K562 (cell line): ENCODE data around the gene ANKRD34A. TPM values are rescaled to one million over a fixed set of nuclear protein-coding genes. Genes with fewer than 3 reads are reported as not detected.

Experiments used
- C11orf30 ChIP-seq: fragments of 450-650 bp; IDR thresholded peaks from 2 replicates; pipeline ENCODE4 v1.6.1; 2016; ENCODE audit warnings: low read depth, mild to moderate bottlenecking
- CHCHD3 ChIP-seq: fragments of 250-450 bp; sonication (Bioruptor Pico); IDR thresholded peaks from 2 replicates; pipeline ENCODE4 v2.1.2; 2022; ENCODE audit warnings: mild to moderate bottlenecking
- DMBX1 ChIP-seq: fragments of 250-450 bp; sonication (Bioruptor Pico); IDR thresholded peaks from 2 replicates; pipeline ENCODE4 v1.8.0; 2022; ENCODE audit warnings: inconsistent platforms, mild to moderate bottlenecking, moderate library complexity, borderline replicate concordance
- PHF8 ChIP-seq: fragments of 200-600 bp; sonication (generic); IDR thresholded peaks from 2 replicates; pipeline ENCODE4 v1.6.1; 2012; ENCODE audit warnings: mixed run types, mild to moderate bottlenecking, inconsistent platforms, low read length, moderate library complexity, borderline replicate concordance
- SIN3A ChIP-seq, 2 experiments: fragments of 150-350 bp in 1 of 2; IDR thresholded peaks; 2 replicates each; pipeline ENCODE4 v1.6.1; 2011 to 2016; ENCODE audit warnings: borderline replicate concordance in 2 of 2, low read depth in 2 of 2, low read length in 2 of 2, mild to moderate bottlenecking in 2 of 2, moderate library complexity in 2 of 2; ENCODE audit not compliant: control insufficient read depth in 1 of 2
- SMAD4 ChIP-seq: fragments of 250-450 bp; sonication (Bioruptor Pico); conservative IDR thresholded peaks from 2 replicates; pipeline ENCODE4 v1.8.0; 2021; ENCODE audit warnings: inconsistent platforms, mild to moderate bottlenecking, moderate library complexity
- SMARCB1 ChIP-seq: IDR thresholded peaks from 2 replicates; pipeline ENCODE4 v1.6.1; 2011; ENCODE audit warnings: improper control_type of control experiment, low read depth; ENCODE audit not compliant: insufficient read length
- SNRNP70 ChIP-seq: fragments of 200-400 bp; formaldehyde crosslinking; optimal IDR thresholded peaks from 2 replicates; pipeline ENCODE3; 2017; ENCODE audit warnings: low read depth, low read length
- TAL1 ChIP-seq: fragments of 450-650 bp; IDR thresholded peaks from 2 replicates; pipeline ENCODE4 v1.6.1; 2016; ENCODE audit warnings: mild to moderate bottlenecking
- TEAD2 ChIP-seq: fragments of 450-650 bp; IDR thresholded peaks from 2 replicates; pipeline ENCODE4 v1.6.1; 2016; ENCODE audit warnings: missing genetic modification characterization, control low read depth, missing compliant biosample characterization
- TRIM28 ChIP-seq: fragments of 450-650 bp; IDR thresholded peaks from 2 replicates; pipeline ENCODE4 v1.6.1; 2017
- YBX1 ChIP-seq: fragments of 450-650 bp; IDR thresholded peaks from 2 replicates; pipeline ENCODE4 v1.7.1; 2016; ENCODE audit warnings: mild to moderate bottlenecking
- ZNF354B ChIP-seq: fragments of 250-450 bp; sonication (Bioruptor Pico); IDR thresholded peaks from 2 replicates; pipeline ENCODE4 v1.4.0; 2020
- ZNF780A ChIP-seq: fragments of 250-450 bp; sonication (Bioruptor Pico); IDR thresholded peaks from 2 replicates; pipeline ENCODE4 v1.5.0; 2021; ENCODE audit warnings: mild to moderate bottlenecking
- polyA plus RNA-seq, 8 experiments: library from polyadenylated mRNA; depleted of rRNA in 4 of 8; stranded (reverse) in 5 of 8; unstranded in 3 of 8; fragments of >200 nt; fragmentation: Nextera tagmentation in 2 of 8; fragmentation: Illumina TruSeq in 1 of 8; extraction: Ambion mirVana in 2 of 8; extraction: Trizol in 1 of 8; gene quantifications; 2 replicates each; pipeline versions ENCODE4 v1.2.1 to v1.2.3, GENCODE V29; 2011 to 2014; ENCODE audit warnings: inconsistent platforms in 1 of 8, missing spikeins in 1 of 8
- total RNA-seq, 7 experiments: library from RNA; depleted of rRNA in 6 of 7; stranded (reverse); fragments of >200 nt in 6 of 7; fragmentation: Illumina TruSeq in 2 of 7; extraction: Trizol in 2 of 7; gene quantifications; 2 replicates each; pipeline versions ENCODE4 v1.2.1 to v1.2.3, GENCODE V29; 2011 to 2021; ENCODE audit warnings: low replicate concordance in 1 of 7
- TF ChIP-seq, protein P1 (sequence below): fragments of 200-800 bp; sonication (Bioruptor generic); IDR thresholded peaks from 2 replicates; pipeline ENCODE4 v1.6.1; 2016; ENCODE audit warnings: missing genetic modification characterization, missing compliant biosample characterization
- TF ChIP-seq, protein P2 (sequence below): IDR thresholded peaks from 2 replicates; pipeline ENCODE4 v1.6.1; 2014; ENCODE audit warnings: antibody characterized with exemption
- TF ChIP-seq, protein P3 (sequence below): fragments of 200-400 bp; formaldehyde crosslinking; IDR thresholded peaks from 2 replicates; pipeline ENCODE4 v1.6.1; 2017; ENCODE audit warnings: mild to moderate bottlenecking, low read depth, low read length, moderate library complexity
- TF ChIP-seq, protein P4 (sequence below): fragments of 450-650 bp; formaldehyde crosslinking; IDR thresholded peaks from 2 replicates; pipeline ENCODE4 v1.4.0; 2022; ENCODE audit warnings: mild to moderate bottlenecking, moderate library complexity

ANKRD34A gene
- total and polyA plus RNA-seq, 9 of the 15 experiments (the other 6 are each of a cell fraction or from before 2014, with no cell fraction given), result 0.06 to 1.6 (median 0.43) TPM

DNA sequence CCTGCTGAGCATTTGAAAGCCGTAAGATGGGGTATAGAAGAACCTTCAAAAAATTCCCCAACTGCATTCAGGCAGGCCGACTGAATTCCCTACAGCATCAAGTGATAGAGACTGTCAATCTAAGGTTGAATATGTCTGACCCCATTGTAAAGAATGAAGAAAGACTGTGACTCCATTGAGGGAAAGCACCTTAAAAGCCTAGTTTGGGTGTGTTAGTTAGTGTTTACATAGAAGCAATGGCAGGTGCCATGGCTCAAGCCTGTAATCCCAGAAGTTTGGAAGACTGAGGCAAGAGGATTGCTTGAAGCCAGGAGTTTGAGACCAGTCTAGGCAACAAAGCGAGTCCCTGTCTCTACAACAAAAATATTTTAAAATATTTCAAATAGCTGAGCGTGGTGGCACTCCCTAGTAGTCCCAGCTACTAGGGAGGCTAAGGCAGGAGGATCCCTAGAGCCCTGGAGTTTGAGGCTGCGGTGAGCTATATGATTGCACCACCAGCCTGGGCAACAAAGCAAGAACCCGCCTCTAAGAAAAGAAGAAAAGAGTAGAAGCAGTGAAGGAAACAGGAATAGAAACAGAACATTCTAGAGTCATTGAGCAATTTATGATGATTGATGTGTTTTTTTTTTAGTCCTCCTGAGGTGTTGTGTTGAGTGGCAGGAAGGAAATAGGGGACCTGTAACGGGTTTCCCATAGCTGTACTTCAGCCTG lies 15.5 kb upstream of the ANKRD34A start (continued):
- TF ChIP-seq, protein P1, sequence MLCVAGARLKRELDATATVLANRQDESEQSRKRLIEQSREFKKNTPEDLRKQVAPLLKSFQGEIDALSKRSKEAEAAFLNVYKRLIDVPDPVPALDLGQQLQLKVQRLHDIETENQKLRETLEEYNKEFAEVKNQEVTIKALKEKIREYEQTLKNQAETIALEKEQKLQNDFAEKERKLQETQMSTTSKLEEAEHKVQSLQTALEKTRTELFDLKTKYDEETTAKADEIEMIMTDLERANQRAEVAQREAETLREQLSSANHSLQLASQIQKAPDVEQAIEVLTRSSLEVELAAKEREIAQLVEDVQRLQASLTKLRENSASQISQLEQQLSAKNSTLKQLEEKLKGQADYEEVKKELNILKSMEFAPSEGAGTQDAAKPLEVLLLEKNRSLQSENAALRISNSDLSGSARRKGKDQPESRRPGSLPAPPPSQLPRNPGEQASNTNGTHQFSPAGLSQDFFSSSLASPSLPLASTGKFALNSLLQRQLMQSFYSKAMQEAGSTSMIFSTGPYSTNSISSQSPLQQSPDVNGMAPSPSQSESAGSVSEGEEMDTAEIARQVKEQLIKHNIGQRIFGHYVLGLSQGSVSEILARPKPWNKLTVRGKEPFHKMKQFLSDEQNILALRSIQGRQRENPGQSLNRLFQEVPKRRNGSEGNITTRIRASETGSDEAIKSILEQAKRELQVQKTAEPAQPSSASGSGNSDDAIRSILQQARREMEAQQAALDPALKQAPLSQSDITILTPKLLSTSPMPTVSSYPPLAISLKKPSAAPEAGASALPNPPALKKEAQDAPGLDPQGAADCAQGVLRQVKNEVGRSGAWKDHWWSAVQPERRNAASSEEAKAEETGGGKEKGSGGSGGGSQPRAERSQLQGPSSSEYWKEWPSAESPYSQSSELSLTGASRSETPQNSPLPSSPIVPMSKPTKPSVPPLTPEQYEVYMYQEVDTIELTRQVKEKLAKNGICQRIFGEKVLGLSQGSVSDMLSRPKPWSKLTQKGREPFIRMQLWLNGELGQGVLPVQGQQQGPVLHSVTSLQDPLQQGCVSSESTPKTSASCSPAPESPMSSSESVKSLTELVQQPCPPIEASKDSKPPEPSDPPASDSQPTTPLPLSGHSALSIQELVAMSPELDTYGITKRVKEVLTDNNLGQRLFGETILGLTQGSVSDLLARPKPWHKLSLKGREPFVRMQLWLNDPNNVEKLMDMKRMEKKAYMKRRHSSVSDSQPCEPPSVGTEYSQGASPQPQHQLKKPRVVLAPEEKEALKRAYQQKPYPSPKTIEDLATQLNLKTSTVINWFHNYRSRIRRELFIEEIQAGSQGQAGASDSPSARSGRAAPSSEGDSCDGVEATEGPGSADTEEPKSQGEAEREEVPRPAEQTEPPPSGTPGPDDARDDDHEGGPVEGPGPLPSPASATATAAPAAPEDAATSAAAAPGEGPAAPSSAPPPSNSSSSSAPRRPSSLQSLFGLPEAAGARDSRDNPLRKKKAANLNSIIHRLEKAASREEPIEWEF, result peak; percentile 75
- TF ChIP-seq YBX1, result no peak
- no peak for TF ChIP-seq SNRNP70
- TF ChIP-seq TAL1, result no peak
- TF ChIP-seq SIN3A (IDR thresholded peaks at IDR 0.05; ENCODE audit: borderline replicate concordance in 2 of 2, control insufficient read depth in 1 of 2, low read depth in 2 of 2, low read length in 2 of 2), result no peak; a peak in 1 of 4 replicates
- no peak for TF ChIP-seq CHCHD3 (CRISPR knock-in tag)
- 0 out of 2 replicates have a peak, but pooled peaks have one; percentile 30 for TF ChIP-seq SMAD4 (CRISPR knock-in tag)
- TF ChIP-seq TEAD2 (tag), result peak; percentile 75
- TF ChIP-seq ZNF354B, result no peak
- TF ChIP-seq, protein P2, sequence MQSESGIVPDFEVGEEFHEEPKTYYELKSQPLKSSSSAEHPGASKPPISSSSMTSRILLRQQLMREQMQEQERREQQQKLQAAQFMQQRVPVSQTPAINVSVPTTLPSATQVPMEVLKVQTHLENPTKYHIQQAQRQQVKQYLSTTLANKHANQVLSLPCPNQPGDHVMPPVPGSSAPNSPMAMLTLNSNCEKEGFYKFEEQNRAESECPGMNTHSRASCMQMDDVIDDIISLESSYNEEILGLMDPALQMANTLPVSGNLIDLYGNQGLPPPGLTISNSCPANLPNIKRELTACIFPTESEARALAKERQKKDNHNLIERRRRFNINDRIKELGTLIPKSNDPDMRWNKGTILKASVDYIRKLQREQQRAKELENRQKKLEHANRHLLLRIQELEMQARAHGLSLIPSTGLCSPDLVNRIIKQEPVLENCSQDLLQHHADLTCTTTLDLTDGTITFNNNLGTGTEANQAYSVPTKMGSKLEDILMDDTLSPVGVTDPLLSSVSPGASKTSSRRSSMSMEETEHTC, result no peak
- TF ChIP-seq, protein P3, sequence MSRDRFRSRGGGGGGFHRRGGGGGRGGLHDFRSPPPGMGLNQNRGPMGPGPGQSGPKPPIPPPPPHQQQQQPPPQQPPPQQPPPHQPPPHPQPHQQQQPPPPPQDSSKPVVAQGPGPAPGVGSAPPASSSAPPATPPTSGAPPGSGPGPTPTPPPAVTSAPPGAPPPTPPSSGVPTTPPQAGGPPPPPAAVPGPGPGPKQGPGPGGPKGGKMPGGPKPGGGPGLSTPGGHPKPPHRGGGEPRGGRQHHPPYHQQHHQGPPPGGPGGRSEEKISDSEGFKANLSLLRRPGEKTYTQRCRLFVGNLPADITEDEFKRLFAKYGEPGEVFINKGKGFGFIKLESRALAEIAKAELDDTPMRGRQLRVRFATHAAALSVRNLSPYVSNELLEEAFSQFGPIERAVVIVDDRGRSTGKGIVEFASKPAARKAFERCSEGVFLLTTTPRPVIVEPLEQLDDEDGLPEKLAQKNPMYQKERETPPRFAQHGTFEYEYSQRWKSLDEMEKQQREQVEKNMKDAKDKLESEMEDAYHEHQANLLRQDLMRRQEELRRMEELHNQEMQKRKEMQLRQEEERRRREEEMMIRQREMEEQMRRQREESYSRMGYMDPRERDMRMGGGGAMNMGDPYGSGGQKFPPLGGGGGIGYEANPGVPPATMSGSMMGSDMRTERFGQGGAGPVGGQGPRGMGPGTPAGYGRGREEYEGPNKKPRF, result no peak
- 0 out of 2 replicates have a peak, but pooled peaks have one; percentile 43 for TF ChIP-seq DMBX1 (CRISPR knock-in tag)
- TF ChIP-seq, protein P4, sequence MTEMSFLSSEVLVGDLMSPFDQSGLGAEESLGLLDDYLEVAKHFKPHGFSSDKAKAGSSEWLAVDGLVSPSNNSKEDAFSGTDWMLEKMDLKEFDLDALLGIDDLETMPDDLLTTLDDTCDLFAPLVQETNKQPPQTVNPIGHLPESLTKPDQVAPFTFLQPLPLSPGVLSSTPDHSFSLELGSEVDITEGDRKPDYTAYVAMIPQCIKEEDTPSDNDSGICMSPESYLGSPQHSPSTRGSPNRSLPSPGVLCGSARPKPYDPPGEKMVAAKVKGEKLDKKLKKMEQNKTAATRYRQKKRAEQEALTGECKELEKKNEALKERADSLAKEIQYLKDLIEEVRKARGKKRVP, result no peak
- TF ChIP-seq TRIM28, result no peak
- TF ChIP-seq ZNF780A (CRISPR knock-in tag), result no peak
- no peak for TF ChIP-seq SMARCB1
- TF ChIP-seq C11orf30, result peak; percentile 11; the same call in 1 of the 2 replicates
- TF ChIP-seq PHF8, result no peak; the same call in 1 of the 2 replicates
